T follicular helper cell (primary cell): Measurements from ENCODE around the gene LPIN2.
"Not testable (repeated sequence)": the region's sequence is repeated elsewhere in the genome, so short reads cannot be mapped to it uniquely, and the experiment has no call there.

ENCODE experiments used
- DNase-seq: peaks from one replicate; pipeline ENCODE4 v3.0.0-alpha.2; 2020; ENCODE audit warnings: low read depth

LPIN2 gene

GRCh38 chr18:3003766-3004165 is 9.2 kb downstream of the LPIN2 start:
- not testable (repeated sequence) for DNase-seq

GRCh38 chr18:3002732-3003131 is 10.2 kb downstream of the LPIN2 start:
- DNase-seq: no peak

- no peak for DNase-seq
Observed at GRCh38 chr18:2998644-2999043, 14.3 kb downstream of the LPIN2 start.

- no peak for DNase-seq
Observed at GRCh38 chr18:2997846-2998564, 14.9 kb downstream of the LPIN2 start.

GRCh38 chr18:2997429-2997828 is 15.5 kb downstream of the LPIN2 start:
- DNase-seq: no peak

GRCh38 chr18:2994603-2995432 is 18.1 kb downstream of the LPIN2 start:
- DNase-seq: peak; percentile 63

- DNase-seq: no peak
Observed at GRCh38 chr18:2994020-2994589, 18.8 kb downstream of the LPIN2 start.

GRCh38 chr18:2992995-2993877 is 19.7 kb downstream of the LPIN2 start:
- no peak for DNase-seq

- no peak for DNase-seq
Observed at GRCh38 chr18:2990956-2991640, 21.8 kb downstream of the LPIN2 start.

GRCh38 chr18:2987876-2988790 is 24.8 kb downstream of the LPIN2 start:
- no peak for DNase-seq

- no peak for DNase-seq
Observed at GRCh38 chr18:2986150-2986865, 26.6 kb downstream of the LPIN2 start.

GRCh38 chr18:2985628-2986027 is 27.3 kb downstream of the LPIN2 start:
- no peak for DNase-seq

GRCh38 chr18:2984703-2985261 is 28.2 kb downstream of the LPIN2 start:
- DNase-seq: no peak

GRCh38 chr18:2984091-2984490 is 28.9 kb downstream of the LPIN2 start:
- no peak for DNase-seq

GRCh38 chr18:2983296-2983695 is 29.6 kb downstream of the LPIN2 start:
- DNase-seq: no peak

GRCh38 chr18:2982452-2983269 is 30.3 kb downstream of the LPIN2 start:
- no peak for DNase-seq

GRCh38 chr18:2982022-2982421 is 30.9 kb downstream of the LPIN2 start:
- no peak for DNase-seq

- no peak for DNase-seq
Observed at GRCh38 chr18:2981212-2981728, 31.7 kb downstream of the LPIN2 start.
